Mucosa of descending colon (tissue), 3 donors: ENCODE results near the gene IQCE. TPM values are rescaled to one million over a fixed set of nuclear protein-coding genes. Genes with fewer than 3 reads are reported as not detected.

ENCODE experiments used
- ATAC-seq: fragments of 200-7000 bp; cut with Tn5 transposase; one replicate; pipeline ENCODE4 v1.9.1; 2020; ENCODE audit warnings: mild to moderate bottlenecking, moderate library complexity
- DNase-seq, 3 donors: peaks; one replicate each; pipeline ENCODE4 v3.0.0-alpha.2; 2020
- H3K36me3 ChIP-seq: fragments of 200-600 bp; one replicate; pipeline ENCODE4 v1.8.0; 2021; ENCODE audit warnings: low read depth, mild to moderate bottlenecking
- H3K4me1 ChIP-seq: fragments of 200-600 bp; one replicate; pipeline ENCODE4 v1.8.0; 2021; ENCODE audit warnings: low read depth, mild to moderate bottlenecking
- H3K4me3 ChIP-seq: fragments of 200-600 bp; one replicate; pipeline ENCODE4 v1.8.0; 2021; ENCODE audit warnings: mild to moderate bottlenecking
- H3K9me3 ChIP-seq: fragments of 200-600 bp; one replicate; pipeline ENCODE4 v1.8.0; 2021; ENCODE audit warnings: mild to moderate bottlenecking
- CTCF ChIP-seq: fragments of 200-600 bp; IDR thresholded peaks from one replicate; pipeline ENCODE4 v1.8.0; 2022; ENCODE audit warnings: antibody characterized with exemption, mild to moderate bottlenecking
- intact Hi-C, 2 donors: fragments of 100-400 bp; cut with DNase I in 1 of 2; cut with micrococcal nuclease in 1 of 2; formaldehyde crosslinking; loops; one replicate each; pipeline versions ENCODE4 v1.11.0 to v1.11.1; 2022; cut with DNase I, micrococcal nuclease
- total RNA-seq, 3 donors: library from RNA; stranded (reverse); fragmentation: NEBNext Ultra II Directional in 2 of 3; extraction: Animal tissue kit (Norgen Biotek cat#: 25700) in 2 of 3; gene quantifications; one replicate each; pipeline versions ENCODE4 v1.2.1 to v1.2.4, GENCODE V29; 2021 to 2023
- donor health status: DM: no; HTN: no; CAD: no; lungs with moderate emphysema.
- donor health status: DM: no; HTN: no; CAD: no.
- donor health status: DM: no; HTN: yes; CAD: no.

IQCE gene
- total RNA-seq, 3 donors from 2014 or later = 27.9 to 41.2 (median 35.9) TPM

- H3K4me1 ChIP-seq = no peaks in the 10 kb centered on the region
- no peak overlapping the region for H3K4me3 ChIP-seq
- no peak for TF ChIP-seq CTCF
- intact Hi-C loops = no loop called here
- no peak for ATAC-seq
- no peaks in the 10 kb centered on the region for H3K36me3 ChIP-seq
- no peak for DNase-seq
- H3K9me3 ChIP-seq = no peaks in the 10 kb centered on the region
Observed at GRCh38 chr7:2611401-2611800, 52.6 kb downstream of the IQCE start.

GRCh38 chr7:2611922-2612321, 53.1 kb downstream of the IQCE start:
- peaks cover under 1% of the 10 kb centered on the region for H3K4me1 ChIP-seq
- H3K4me3 ChIP-seq = no peak overlapping the region
- no peak for TF ChIP-seq CTCF
- no peaks in the 10 kb centered on the region for H3K36me3 ChIP-seq
- ATAC-seq = no peak
- intact Hi-C loops = no loop called here
- no peak for DNase-seq
- H3K9me3 ChIP-seq = no peaks in the 10 kb centered on the region

- H3K4me3 ChIP-seq = no peak overlapping the region
- H3K9me3 ChIP-seq = no peaks in the 10 kb centered on the region
- peak; percentile 64 for ATAC-seq
- peaks cover 5% of the 10 kb centered on the region for H3K4me1 ChIP-seq
- no peaks in the 10 kb centered on the region for H3K36me3 ChIP-seq
- DNase-seq = peak in 2 of 3 donors; percentile 58 to 63
- intact Hi-C loops = no loop called here
- TF ChIP-seq CTCF = no peak
Observed at GRCh38 chr7:2612445-2613097, 53.8 kb downstream of the IQCE start.

- no peaks in the 10 kb centered on the region for H3K9me3 ChIP-seq
- no peak overlapping the region for H3K4me3 ChIP-seq
- ATAC-seq = no peak
- no peak for DNase-seq
- intact Hi-C loops = no loop called here
- no peak for TF ChIP-seq CTCF
- H3K36me3 ChIP-seq = no peaks in the 10 kb centered on the region
- peaks cover 5% of the 10 kb centered on the region for H3K4me1 ChIP-seq
Observed at GRCh38 chr7:2613098-2613930, 54.5 kb downstream of the IQCE start.

GRCh38 chr7:2613931-2614600, 55.3 kb downstream of the IQCE start:
- TF ChIP-seq CTCF = no peak
- H3K4me3 ChIP-seq = no peak overlapping the region
- no peak for ATAC-seq
- DNase-seq = no peak
- intact Hi-C loops = no loop called here
- H3K4me1 ChIP-seq = peaks cover 5% of the 10 kb centered on the region
- H3K36me3 ChIP-seq = no peaks in the 10 kb centered on the region
- no peaks in the 10 kb centered on the region for H3K9me3 ChIP-seq
